Liver (tissue), 9 donors: ENCODE results near the gene TJP1. TPM values are rescaled to one million over a fixed set of nuclear protein-coding genes. Genes with fewer than 3 reads are reported as not detected.
"Not testable (repeated sequence)": the region's sequence is repeated elsewhere in the genome, so short reads cannot be mapped to it uniquely, and the experiment has no call there.

Source experiments
- DNase-seq: peaks from one replicate; pipeline ENCODE4 v3.0.0-alpha.2; 2017; ENCODE audit warnings: low spot score
- H3K27ac ChIP-seq, 2 donors: one replicate each; pipeline ENCODE4 v1.7.0; 2013; ENCODE audit warnings: inconsistent platforms in 2 of 2, low read length in 2 of 2, control low read depth in 1 of 2, low read depth in 1 of 2, mild to moderate bottlenecking in 1 of 2
- H3K27me3 ChIP-seq, 4 donors: one replicate each; pipeline versions ENCODE4 v1.6.1 to v1.7.0; 2013; ENCODE audit warnings: low read length in 3 of 4, inconsistent platforms in 1 of 4, mild to moderate bottlenecking in 1 of 4, moderate library complexity in 1 of 4; ENCODE audit not compliant: control insufficient read depth in 4 of 4, insufficient read depth in 4 of 4
- H3K36me3 ChIP-seq, 4 donors: one replicate each; pipeline versions ENCODE4 v1.6.1 to v1.7.0; 2013; ENCODE audit warnings: low read length in 3 of 4, mild to moderate bottlenecking in 3 of 4, low read depth in 1 of 4, moderate library complexity in 1 of 4; ENCODE audit not compliant: control insufficient read depth in 4 of 4, insufficient read depth in 3 of 4
- H3K4me1 ChIP-seq, 4 donors: one replicate each; pipeline versions ENCODE4 v1.6.1 to v1.7.0; 2013; ENCODE audit warnings: low read length in 3 of 4, mild to moderate bottlenecking in 3 of 4, moderate library complexity in 1 of 4; ENCODE audit not compliant: control insufficient read depth in 4 of 4, insufficient read depth in 4 of 4
- H3K4me3 ChIP-seq, 3 donors: one replicate each; pipeline versions ENCODE4 v1.6.1 to v1.7.0; 2013; ENCODE audit warnings: low read length in 3 of 3, control low read depth in 1 of 3, low read depth in 1 of 3, mild to moderate bottlenecking in 1 of 3
- H3K9ac ChIP-seq, 2 donors: one replicate each; pipeline ENCODE4 v1.7.0; 2013; ENCODE audit warnings: low read length in 2 of 2, mild to moderate bottlenecking in 2 of 2, moderate library complexity in 2 of 2, control low read depth in 1 of 2, low read depth in 1 of 2
- H3K9me3 ChIP-seq, 4 donors: one replicate each; pipeline versions ENCODE4 v1.6.1 to v1.7.0; 2013; ENCODE audit warnings: low read length in 3 of 4; ENCODE audit not compliant: control insufficient read depth in 4 of 4
- EGR1 ChIP-seq, 2 donors: IDR thresholded peaks; 2 replicates each; pipeline ENCODE4 v1.6.1; 2016 to 2018; ENCODE audit warnings: antibody characterized with exemption in 2 of 2, low read depth in 2 of 2
- FOXA1 ChIP-seq: IDR thresholded peaks from 2 replicates; pipeline ENCODE4 v1.6.1; 2016; ENCODE audit warnings: antibody characterized with exemption
- FOXA2 ChIP-seq: IDR thresholded peaks from 2 replicates; pipeline ENCODE4 v1.6.1; 2016; ENCODE audit warnings: antibody characterized with exemption
- GABPA ChIP-seq, 2 donors: IDR thresholded peaks in 1 of 2; conservative IDR thresholded peaks in 1 of 2; 2 replicates each; pipeline ENCODE4 v1.6.1; 2016; ENCODE audit warnings: antibody characterized with exemption in 2 of 2, mild to moderate bottlenecking in 1 of 2, moderate library complexity in 1 of 2
- HNF4A ChIP-seq, 2 donors: conservative IDR thresholded peaks; 2 replicates each; pipeline ENCODE4 v1.6.1; 2016; ENCODE audit warnings: antibody characterized with exemption in 2 of 2, mild to moderate bottlenecking in 2 of 2
- HNF4G ChIP-seq: IDR thresholded peaks from 2 replicates; pipeline ENCODE4 v1.6.1; 2016; ENCODE audit warnings: antibody characterized with exemption
- JUND ChIP-seq, 2 donors: IDR thresholded peaks; 2 replicates each; pipeline ENCODE4 v1.6.1; 2016; ENCODE audit warnings: antibody characterized with exemption in 2 of 2
- NR2F2 ChIP-seq: IDR thresholded peaks from 2 replicates; pipeline ENCODE4 v1.6.1; 2016; ENCODE audit warnings: antibody characterized with exemption
- RAD21 ChIP-seq, 2 donors: IDR thresholded peaks; 2 replicates each; pipeline ENCODE4 v1.6.1; 2016; ENCODE audit warnings: antibody characterized with exemption in 2 of 2, mild to moderate bottlenecking in 2 of 2
- RXRA ChIP-seq, 2 donors: IDR thresholded peaks; 2 replicates each; pipeline ENCODE4 v1.6.1; 2017 to 2018; ENCODE audit warnings: antibody characterized with exemption in 2 of 2, mild to moderate bottlenecking in 1 of 2
- SP1 ChIP-seq: IDR thresholded peaks from 2 replicates; pipeline ENCODE4 v1.6.1; 2018; ENCODE audit warnings: antibody characterized with exemption, mild to moderate bottlenecking
- TAF1 ChIP-seq: conservative IDR thresholded peaks from 2 replicates; pipeline ENCODE4 v1.6.1; 2016; ENCODE audit warnings: antibody characterized with exemption, mild to moderate bottlenecking
- YY1 ChIP-seq: IDR thresholded peaks from 2 replicates; pipeline ENCODE4 v1.6.1; 2016; ENCODE audit warnings: antibody characterized with exemption, mild to moderate bottlenecking
- WGBS: extraction: QIAGEN DNeasy Blood & Tissue Kit; methylation state at CpG from one replicate; pipeline ENCODE4 v1.1.7; 2013; 5-methylcytosine and 5-hydroxymethylcytosine counted together
- polyA plus RNA-seq, 2 donors: library from polyadenylated mRNA; stranded (reverse) in 1 of 2; unstranded in 1 of 2; fragments of 200-250 nt in 1 of 2; fragments of >200 nt in 1 of 2; fragmentation: Nextera tagmentation in 1 of 2; extraction: Ambion mirVana in 1 of 2; gene quantifications; one replicate each; pipeline versions ENCODE4 v1.2.1 to v1.2.3, GENCODE V29; 2013 to 2015
- total RNA-seq, 2 donors: library from RNA; depleted of rRNA; stranded (reverse); fragments of >200 nt; gene quantifications; one replicate each; pipeline ENCODE4 v1.2.3, GENCODE V29; 2014
- TF ChIP-seq, protein P1 (sequence below): IDR thresholded peaks from 2 replicates; pipeline ENCODE4 v1.6.1; 2016; ENCODE audit warnings: antibody characterized with exemption
- TF ChIP-seq, protein P2 (sequence below): IDR thresholded peaks from 2 replicates; pipeline ENCODE4 v1.6.1; 2016; ENCODE audit warnings: antibody characterized with exemption
- TF ChIP-seq, protein P3 (sequence below): IDR thresholded peaks from 2 replicates; pipeline ENCODE4 v1.6.1; 2016; ENCODE audit warnings: antibody characterized with exemption, mild to moderate bottlenecking
- TF ChIP-seq, protein P4 (sequence below): IDR thresholded peaks from 2 replicates; pipeline ENCODE4 v1.6.1; 2016; ENCODE audit warnings: antibody characterized with exemption
- donor health status: healthy.
- donor health status: healthy.
- donor health status: healthy.
- donor health status: healthy.
- donor health status: healthy.

Gene TJP1
- total and polyA plus RNA-seq, 4 donors = 12.6 to 40.4 (median 16.9) TPM

DNA sequence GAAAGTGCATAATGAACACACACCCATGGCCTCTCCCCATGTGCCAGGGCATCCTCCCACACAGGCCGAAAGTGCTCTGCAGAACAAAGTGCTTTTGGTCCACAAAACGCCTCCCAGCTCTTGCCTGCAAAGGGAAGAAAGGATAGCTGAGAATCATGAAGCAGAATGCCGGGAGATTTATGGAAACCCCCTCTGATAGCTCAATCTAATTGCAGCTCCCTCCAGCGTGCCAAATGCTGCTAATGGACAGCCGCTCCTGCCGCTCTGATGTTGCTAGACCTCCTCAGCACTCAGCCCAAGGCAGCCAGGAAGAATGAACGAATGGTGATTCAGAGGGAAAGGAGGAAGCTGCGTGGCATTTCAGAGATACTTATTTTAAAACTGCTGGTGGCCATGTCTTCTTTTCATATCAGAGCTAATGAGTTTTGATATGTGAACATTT, 145.3 kb downstream of the TJP1 start:
- no peak for DNase-seq

DNA sequence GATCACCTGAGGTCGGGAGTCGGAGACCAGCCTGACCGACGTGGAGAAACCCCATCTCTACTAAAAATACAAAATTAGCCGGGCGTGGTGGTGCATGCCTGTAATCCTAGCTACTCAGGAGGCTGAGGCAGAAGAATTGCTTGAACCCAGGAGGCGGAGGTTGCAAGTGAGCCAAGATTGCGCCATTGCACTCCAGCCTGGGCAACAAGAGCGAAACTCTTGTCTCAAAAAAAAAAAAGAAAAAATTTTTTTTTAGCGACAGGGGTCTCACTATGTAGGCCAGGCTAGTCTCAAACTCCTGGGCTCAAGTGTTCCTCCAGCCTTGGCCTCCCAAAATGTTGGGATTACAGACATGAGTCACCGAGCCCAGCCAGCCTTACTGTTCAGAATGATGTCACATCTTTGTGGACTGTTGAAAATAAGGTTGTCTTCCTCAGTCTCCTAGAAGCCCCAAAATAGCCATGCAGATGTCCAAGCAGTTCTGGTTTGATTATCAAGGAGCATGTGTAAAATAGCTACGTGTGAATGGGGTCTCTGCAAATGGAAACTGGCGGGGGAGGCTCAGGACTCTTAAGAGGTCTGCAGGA, 145.8 kb downstream of the TJP1 start:
- not testable (repeated sequence) for H3K9me3 ChIP-seq, H3K27me3 ChIP-seq, H3K27ac ChIP-seq, H3K36me3 ChIP-seq, H3K4me3 ChIP-seq, DNase-seq, H3K9ac ChIP-seq
- 89% methylated on average over 13 of the region's 13 CpGs for whole genome bisulfite sequencing
- peaks cover 4 to 23% (median 9%) of the 10 kb centered on the region in 4 donors for H3K4me1 ChIP-seq

More for the DNA sequence above, 145.3 kb downstream of the TJP1 start:
- Histone ChIP-seq H3K4me3 (no peak overlapping the region), H3K27me3 (no peaks in the 10 kb centered on the region), H3K4me1 (peaks cover 0 to 19% (median 7%) of the 10 kb centered on the region in 4 donors), H3K9me3 (no peaks in the 10 kb centered on the region), H3K9ac (no peak overlapping the region), H3K27ac (no peak overlapping the region), H3K36me3 (no peaks in the 10 kb centered on the region)
- no peak for TF ChIP-seq HNF4G
- no peak for TF ChIP-seq NR2F2
- no peak for TF ChIP-seq EGR1 (IDR thresholded peaks at IDR 0.05; ENCODE audit: low read depth in 2 of 2)
- TF ChIP-seq RXRA (IDR thresholded peaks at IDR 0.05) = no peak
- TF ChIP-seq, protein P1, sequence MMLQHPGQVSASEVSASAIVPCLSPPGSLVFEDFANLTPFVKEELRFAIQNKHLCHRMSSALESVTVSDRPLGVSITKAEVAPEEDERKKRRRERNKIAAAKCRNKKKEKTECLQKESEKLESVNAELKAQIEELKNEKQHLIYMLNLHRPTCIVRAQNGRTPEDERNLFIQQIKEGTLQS = no peak
- TF ChIP-seq TAF1 = no peak
- TF ChIP-seq, protein P2, sequence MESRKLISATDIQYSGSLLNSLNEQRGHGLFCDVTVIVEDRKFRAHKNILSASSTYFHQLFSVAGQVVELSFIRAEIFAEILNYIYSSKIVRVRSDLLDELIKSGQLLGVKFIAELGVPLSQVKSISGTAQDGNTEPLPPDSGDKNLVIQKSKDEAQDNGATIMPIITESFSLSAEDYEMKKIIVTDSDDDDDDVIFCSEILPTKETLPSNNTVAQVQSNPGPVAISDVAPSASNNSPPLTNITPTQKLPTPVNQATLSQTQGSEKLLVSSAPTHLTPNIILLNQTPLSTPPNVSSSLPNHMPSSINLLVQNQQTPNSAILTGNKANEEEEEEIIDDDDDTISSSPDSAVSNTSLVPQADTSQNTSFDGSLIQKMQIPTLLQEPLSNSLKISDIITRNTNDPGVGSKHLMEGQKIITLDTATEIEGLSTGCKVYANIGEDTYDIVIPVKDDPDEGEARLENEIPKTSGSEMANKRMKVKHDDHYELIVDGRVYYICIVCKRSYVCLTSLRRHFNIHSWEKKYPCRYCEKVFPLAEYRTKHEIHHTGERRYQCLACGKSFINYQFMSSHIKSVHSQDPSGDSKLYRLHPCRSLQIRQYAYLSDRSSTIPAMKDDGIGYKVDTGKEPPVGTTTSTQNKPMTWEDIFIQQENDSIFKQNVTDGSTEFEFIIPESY = no peak
- no peak for TF ChIP-seq SP1
- TF ChIP-seq, protein P3, sequence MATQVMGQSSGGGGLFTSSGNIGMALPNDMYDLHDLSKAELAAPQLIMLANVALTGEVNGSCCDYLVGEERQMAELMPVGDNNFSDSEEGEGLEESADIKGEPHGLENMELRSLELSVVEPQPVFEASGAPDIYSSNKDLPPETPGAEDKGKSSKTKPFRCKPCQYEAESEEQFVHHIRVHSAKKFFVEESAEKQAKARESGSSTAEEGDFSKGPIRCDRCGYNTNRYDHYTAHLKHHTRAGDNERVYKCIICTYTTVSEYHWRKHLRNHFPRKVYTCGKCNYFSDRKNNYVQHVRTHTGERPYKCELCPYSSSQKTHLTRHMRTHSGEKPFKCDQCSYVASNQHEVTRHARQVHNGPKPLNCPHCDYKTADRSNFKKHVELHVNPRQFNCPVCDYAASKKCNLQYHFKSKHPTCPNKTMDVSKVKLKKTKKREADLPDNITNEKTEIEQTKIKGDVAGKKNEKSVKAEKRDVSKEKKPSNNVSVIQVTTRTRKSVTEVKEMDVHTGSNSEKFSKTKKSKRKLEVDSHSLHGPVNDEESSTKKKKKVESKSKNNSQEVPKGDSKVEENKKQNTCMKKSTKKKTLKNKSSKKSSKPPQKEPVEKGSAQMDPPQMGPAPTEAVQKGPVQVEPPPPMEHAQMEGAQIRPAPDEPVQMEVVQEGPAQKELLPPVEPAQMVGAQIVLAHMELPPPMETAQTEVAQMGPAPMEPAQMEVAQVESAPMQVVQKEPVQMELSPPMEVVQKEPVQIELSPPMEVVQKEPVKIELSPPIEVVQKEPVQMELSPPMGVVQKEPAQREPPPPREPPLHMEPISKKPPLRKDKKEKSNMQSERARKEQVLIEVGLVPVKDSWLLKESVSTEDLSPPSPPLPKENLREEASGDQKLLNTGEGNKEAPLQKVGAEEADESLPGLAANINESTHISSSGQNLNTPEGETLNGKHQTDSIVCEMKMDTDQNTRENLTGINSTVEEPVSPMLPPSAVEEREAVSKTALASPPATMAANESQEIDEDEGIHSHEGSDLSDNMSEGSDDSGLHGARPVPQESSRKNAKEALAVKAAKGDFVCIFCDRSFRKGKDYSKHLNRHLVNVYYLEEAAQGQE = no peak
- TF ChIP-seq GABPA (IDR thresholded peaks at IDR 0.05 in 1 of 2, conservative IDR thresholded peaks at IDR 0.05 in 1 of 2) = no peak
- no peak for TF ChIP-seq FOXA1
- TF ChIP-seq, protein P4, sequence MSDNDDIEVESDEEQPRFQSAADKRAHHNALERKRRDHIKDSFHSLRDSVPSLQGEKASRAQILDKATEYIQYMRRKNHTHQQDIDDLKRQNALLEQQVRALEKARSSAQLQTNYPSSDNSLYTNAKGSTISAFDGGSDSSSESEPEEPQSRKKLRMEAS = no peak
- no peak for TF ChIP-seq FOXA2
- no peak for TF ChIP-seq HNF4A (conservative IDR thresholded peaks at IDR 0.05)
- no peak for TF ChIP-seq RAD21 (IDR thresholded peaks at IDR 0.05)
- no peak for TF ChIP-seq YY1
- TF ChIP-seq JUND (IDR thresholded peaks at IDR 0.05) = no peak
- 78% methylated on average over 8 of the region's 8 CpGs for WGBS
